SK-N-MC (cell line): ENCODE results near the gene CTNND2.

Source experiments
- DNase-seq: peaks from one replicate; pipeline ENCODE4 v3.0.0-alpha.2; 2011; ENCODE audit warnings: low read depth, low spot score
- H3K27ac ChIP-seq: fragments of 200-600 bp; sonication (generic); 2 replicates; pipeline ENCODE4 v1.5.1; 2016; ENCODE audit warnings: mixed run types
- H3K36me3 ChIP-seq: fragments of 200-600 bp; sonication (generic); 2 replicates; pipeline ENCODE4 v1.6.1; 2017; ENCODE audit warnings: antibody characterized with exemption, low read length, mixed read lengths; ENCODE audit not compliant: insufficient read depth
- H3K4me3 ChIP-seq: fragments of 200-600 bp; sonication (generic); 2 replicates; pipeline ENCODE4 v1.5.1; 2016
- H3K9ac ChIP-seq: fragments of 200-600 bp; sonication (generic); 2 replicates; pipeline ENCODE4 v1.8.0; 2017; ENCODE audit warnings: mixed run types, mixed read lengths; ENCODE audit not compliant: insufficient read length
- H3K9me3 ChIP-seq: fragments of 200-600 bp; sonication (generic); 2 replicates; pipeline ENCODE4 v1.6.1; 2017; ENCODE audit warnings: low read depth, mild to moderate bottlenecking, antibody characterized with exemption, low read length, moderate library complexity, mixed read lengths
- EZH2 ChIP-seq: fragments of 200-600 bp; sonication (generic); IDR thresholded peaks from one replicate; pipeline ENCODE4 v1.6.1; 2017; ENCODE audit warnings: antibody characterized with exemption
- FOXP2 ChIP-seq: optimal IDR thresholded peaks from 2 replicates; pipeline ENCODE3; 2011; ENCODE audit warnings: mild to moderate bottlenecking, moderate library complexity; ENCODE audit not compliant: insufficient read depth; ENCODE audit errors: extremely low read length, control extremely low read depth
- POLR2AphosphoS5 ChIP-seq: IDR thresholded peaks from 2 replicates; pipeline ENCODE4 v1.6.1; 2012; ENCODE audit warnings: mild to moderate bottlenecking, low read depth, low read length, borderline replicate concordance

CTNND2 gene

GRCh38 chr5:11599499-11599898 lies 304.7 kb downstream of the CTNND2 start:
- H3K27ac ChIP-seq = no peak overlapping the region
- no peak for TF ChIP-seq FOXP2
- no peak for TF ChIP-seq POLR2AphosphoS5
- TF ChIP-seq EZH2 = no peak
- no peaks in the 10 kb centered on the region for H3K36me3 ChIP-seq

GRCh38 chr5:11596657-11597071 lies 307.6 kb downstream of the CTNND2 start:
- TF ChIP-seq EZH2 (no peak), POLR2AphosphoS5 (no peak), FOXP2 (no peak)
- Histone ChIP-seq H3K9me3 (no peaks in the 10 kb centered on the region), H3K4me3 (no peak overlapping the region), H3K9ac (no peak overlapping the region), H3K27ac (peak overlapping the region; percentile 92), H3K36me3 (no peaks in the 10 kb centered on the region)
- no peak for DNase-seq

More at GRCh38 chr5:11599499-11599898, 304.7 kb downstream of the CTNND2 start:
- DNase-seq = no peak
- H3K9ac ChIP-seq = no peak overlapping the region
- no peak overlapping the region for H3K4me3 ChIP-seq
- no peaks in the 10 kb centered on the region for H3K9me3 ChIP-seq

- TF ChIP-seq FOXP2 = no peak
- no peak for TF ChIP-seq EZH2
- TF ChIP-seq POLR2AphosphoS5 = no peak
- Histone ChIP-seq H3K9ac (no peak overlapping the region), H3K27ac (peak overlapping the region; percentile 92), H3K36me3 (no peaks in the 10 kb centered on the region), H3K9me3 (no peaks in the 10 kb centered on the region), H3K4me3 (no peak overlapping the region; the same call in 1 of the 2 replicates)
- DNase-seq = no peak
Measured at GRCh38 chr5:11596185-11596584, 308.1 kb downstream of the CTNND2 start.

- peak overlapping the region; percentile 67 for H3K9ac ChIP-seq
- DNase-seq = no peak
- peak overlapping the region; percentile 54 for H3K4me3 ChIP-seq
- no peaks in the 10 kb centered on the region for H3K9me3 ChIP-seq
- H3K27ac ChIP-seq = peak overlapping the region; percentile 92
- H3K36me3 ChIP-seq = no peaks in the 10 kb centered on the region
- no peak for TF ChIP-seq FOXP2
- TF ChIP-seq EZH2 = no peak
- TF ChIP-seq POLR2AphosphoS5 = no peak
Measured at GRCh38 chr5:11595045-11595444, 309.2 kb downstream of the CTNND2 start.

GRCh38 chr5:11594021-11594420 lies 310.2 kb downstream of the CTNND2 start:
- H3K9me3 ChIP-seq = no peaks in the 10 kb centered on the region

GRCh38 chr5:11590475-11590874 lies 313.8 kb downstream of the CTNND2 start:
- H3K9ac ChIP-seq = no peak overlapping the region

More at GRCh38 chr5:11594021-11594420, 310.2 kb downstream of the CTNND2 start:
- Histone ChIP-seq H3K27ac (peak overlapping the region; percentile 92), H3K9ac (peak overlapping the region; percentile 67), H3K4me3 (no peak overlapping the region; the same call in 1 of the 2 replicates), H3K36me3 (no peaks in the 10 kb centered on the region)
- no peak for DNase-seq
- TF ChIP-seq EZH2 (no peak), POLR2AphosphoS5 (no peak), FOXP2 (no peak)

GRCh38 chr5:11588803-11589202 lies 315.4 kb downstream of the CTNND2 start:
- H3K4me3 ChIP-seq = peak overlapping the region; percentile 77
- H3K27ac ChIP-seq = peak overlapping the region; percentile 93
- no peaks in the 10 kb centered on the region for H3K36me3 ChIP-seq
- peak; percentile 83 for DNase-seq
- TF ChIP-seq POLR2AphosphoS5 = no peak
- TF ChIP-seq EZH2 = no peak
- TF ChIP-seq FOXP2 = no peak
- H3K9me3 ChIP-seq = no peaks in the 10 kb centered on the region
- H3K9ac ChIP-seq = peak overlapping the region; percentile 70

More at GRCh38 chr5:11590475-11590874, 313.8 kb downstream of the CTNND2 start:
- DNase-seq = no peak
- H3K9me3 ChIP-seq = no peaks in the 10 kb centered on the region
- H3K4me3 ChIP-seq = no peak overlapping the region
- H3K36me3 ChIP-seq = no peaks in the 10 kb centered on the region
- TF ChIP-seq POLR2AphosphoS5 (no peak), FOXP2 (no peak), EZH2 (no peak)
- peak overlapping the region; percentile 96 for H3K27ac ChIP-seq

- TF ChIP-seq EZH2 (no peak), POLR2AphosphoS5 (no peak), FOXP2 (peak; percentile 32)
- peak overlapping the region; percentile 7 for H3K9ac ChIP-seq
- H3K4me3 ChIP-seq = peak overlapping the region; percentile 69
- H3K36me3 ChIP-seq = no peaks in the 10 kb centered on the region
- peak overlapping the region; percentile 83 for H3K27ac ChIP-seq
- DNase-seq = peak; percentile 62
- H3K9me3 ChIP-seq = no peaks in the 10 kb centered on the region
Measured at GRCh38 chr5:11584017-11584416, 320.2 kb downstream of the CTNND2 start.

- Histone ChIP-seq H3K9me3 (no peaks in the 10 kb centered on the region), H3K27ac (no peak overlapping the region), H3K4me3 (no peak overlapping the region), H3K9ac (no peak overlapping the region), H3K36me3 (no peaks in the 10 kb centered on the region)
- DNase-seq = no peak
- no peak for TF ChIP-seq FOXP2
- TF ChIP-seq POLR2AphosphoS5 = no peak
- no peak for TF ChIP-seq EZH2
Measured at GRCh38 chr5:11579351-11579750, 324.9 kb downstream of the CTNND2 start.
